Measurements from ENCODE around the gene IGDCC3.

The IGDCC3 gene

GRCh38 chr15:65328506-65329287 lies 49.1 kb downstream of the IGDCC3 start:
- DNase-seq (ENCODE audit: low spot score): no peak

- no peak for DNase-seq (ENCODE audit: low spot score)
Measured at GRCh38 chr15:65327651-65328393, 50.0 kb downstream of the IGDCC3 start.

- DNase-seq (ENCODE audit: low spot score): no peak
Measured at GRCh38 chr15:65326818-65327217, 51.0 kb downstream of the IGDCC3 start.

- DNase-seq (ENCODE audit: low spot score): no peak
Measured at GRCh38 chr15:65326117-65326526, 51.7 kb downstream of the IGDCC3 start.

- DNase-seq (ENCODE audit: low spot score): no peak
Measured at GRCh38 chr15:65323071-65323511, 54.7 kb downstream of the IGDCC3 start.

GRCh38 chr15:65318870-65319356 lies 58.9 kb downstream of the IGDCC3 start:
- DNase-seq (ENCODE audit: low spot score): peak; percentile 87

- no peak for DNase-seq (ENCODE audit: low spot score)
Measured at GRCh38 chr15:65312400-65312916, 65.3 kb downstream of the IGDCC3 start.

- no peak for DNase-seq (ENCODE audit: low spot score)
Measured at GRCh38 chr15:65311760-65312159, 66.0 kb downstream of the IGDCC3 start.

GRCh38 chr15:65310431-65311137 lies 67.2 kb downstream of the IGDCC3 start:
- DNase-seq (ENCODE audit: low spot score): no peak

- DNase-seq (ENCODE audit: low spot score): no peak
Measured at GRCh38 chr15:65309882-65310418, 67.9 kb downstream of the IGDCC3 start.

GRCh38 chr15:65307978-65308377 lies 69.8 kb downstream of the IGDCC3 start:
- DNase-seq (ENCODE audit: low spot score): no peak

- no peak for DNase-seq (ENCODE audit: low spot score)
Measured at GRCh38 chr15:65306551-65306950, 71.3 kb downstream of the IGDCC3 start.

GRCh38 chr15:65305776-65306175 lies 72.0 kb downstream of the IGDCC3 start:
- no peak for DNase-seq (ENCODE audit: low spot score)

GRCh38 chr15:65305150-65305758 lies 72.5 kb downstream of the IGDCC3 start:
- DNase-seq (ENCODE audit: low spot score): no peak

GRCh38 chr15:65304381-65305149 lies 73.2 kb downstream of the IGDCC3 start, which contains the start of gene RNU5B-1:
Gene RNU5B-1 (plus strand): TSS chr15:65304677.
- DNase-seq (ENCODE audit: low spot score): peak; percentile 81

- DNase-seq (ENCODE audit: low spot score): no peak
Measured at GRCh38 chr15:65303687-65304380, 74.0 kb downstream of the IGDCC3 start.

- DNase-seq (ENCODE audit: low spot score): no peak
Measured at GRCh38 chr15:65302061-65302460, 75.7 kb downstream of the IGDCC3 start.

GRCh38 chr15:65300924-65301441 lies 76.8 kb downstream of the IGDCC3 start:
- DNase-seq (ENCODE audit: low spot score): no peak

- no peak for DNase-seq (ENCODE audit: low spot score)
Measured at GRCh38 chr15:65298731-65299130, 79.1 kb downstream of the IGDCC3 start.
